HFFc6 (cell line): ENCODE measurements around the gene PECR. TPM values are rescaled to one million over a fixed set of nuclear protein-coding genes. Genes with fewer than 3 reads are reported as not detected.

Experiments
- DNase-seq: peaks from one replicate; pipeline ENCODE4 v3.0.0-alpha.2; 2018
- H3K27ac Mint-ChIP-seq: 2 replicates; pipeline ENCODE4 v1.8.0; 2020; ENCODE audit warnings: mild to moderate bottlenecking, mixed read lengths
- H3K27me3 Mint-ChIP-seq: 2 replicates; pipeline ENCODE4 v1.8.0; 2021; ENCODE audit warnings: mild to moderate bottlenecking, moderate library complexity, mixed read lengths; ENCODE audit not compliant: insufficient read depth
- H3K36me3 Mint-ChIP-seq: 2 replicates; pipeline ENCODE4 v1.8.0; 2021; ENCODE audit warnings: low read depth, mixed read lengths
- H3K4me1 Mint-ChIP-seq: 2 replicates; pipeline ENCODE4 v1.8.0; 2020; ENCODE audit warnings: low read depth, mixed read lengths
- H3K4me3 Mint-ChIP-seq: 2 replicates; pipeline ENCODE4 v1.8.0; 2020; ENCODE audit warnings: mild to moderate bottlenecking, moderate library complexity, mixed read lengths
- H3K9me3 Mint-ChIP-seq: 2 replicates; pipeline ENCODE4 v1.8.0; 2020; ENCODE audit warnings: mild to moderate bottlenecking, mixed read lengths
- total RNA-seq, 6 experiments: library from RNA; stranded (reverse); fragmentation: NEBNext Ultra II Directional; extraction: Animal tissue kit (Norgen Biotek cat#: 25700); gene quantifications; 2 replicates in 1 of 6; 3 replicates in 5 of 6; pipeline ENCODE4 v1.2.3, GENCODE V29; 2021
- TF ChIP-seq, protein P1 (sequence below): fragments of 200-600 bp; sonication (generic); IDR thresholded peaks from 2 replicates; pipeline ENCODE4 v1.5.0; 2021; ENCODE audit warnings: antibody characterized with exemption, mild to moderate bottlenecking

PECR gene
- total RNA-seq, 6 experiments from 2014 or later, result 4.9 to 7.5 (median 6.4) TPM

DNA sequence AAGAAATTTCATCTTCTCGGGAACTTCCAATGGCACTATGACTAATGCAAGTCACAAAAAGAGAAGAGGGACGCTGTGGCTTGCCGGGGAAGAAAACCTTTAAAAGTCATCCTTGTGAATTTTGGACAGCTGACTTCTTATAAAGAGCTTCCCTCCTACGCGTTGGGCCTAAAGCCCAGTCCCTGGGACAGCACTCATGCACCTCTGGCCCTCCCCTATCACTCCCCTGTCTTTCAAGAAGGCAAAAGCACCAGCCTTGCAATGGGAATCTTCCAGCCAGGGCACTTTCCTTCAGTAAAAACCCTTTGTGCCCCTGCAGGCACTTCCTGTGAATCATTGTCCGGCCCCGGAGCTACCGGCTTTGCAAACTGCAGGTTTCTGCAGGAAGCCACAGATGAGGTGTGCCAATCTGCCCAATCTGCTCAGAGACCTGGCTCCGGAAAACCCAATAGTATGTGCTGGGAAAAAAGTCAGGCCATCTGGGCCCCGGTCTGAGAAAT, 75.4 kb downstream of the PECR start:
- no peak for DNase-seq
- Mint-ChIP-seq H3K4me3 (no peak overlapping the region), H3K27me3 (peaks cover 2% of the 10 kb centered on the region), H3K36me3 (no peaks in the 10 kb centered on the region), H3K27ac (0 out of 2 replicates have a peak overlapping the region, but pooled peaks have one; percentile 13), H3K4me1 (peaks cover 7% of the 10 kb centered on the region), H3K9me3 (no peaks in the 10 kb centered on the region)
- TF ChIP-seq, protein P1, sequence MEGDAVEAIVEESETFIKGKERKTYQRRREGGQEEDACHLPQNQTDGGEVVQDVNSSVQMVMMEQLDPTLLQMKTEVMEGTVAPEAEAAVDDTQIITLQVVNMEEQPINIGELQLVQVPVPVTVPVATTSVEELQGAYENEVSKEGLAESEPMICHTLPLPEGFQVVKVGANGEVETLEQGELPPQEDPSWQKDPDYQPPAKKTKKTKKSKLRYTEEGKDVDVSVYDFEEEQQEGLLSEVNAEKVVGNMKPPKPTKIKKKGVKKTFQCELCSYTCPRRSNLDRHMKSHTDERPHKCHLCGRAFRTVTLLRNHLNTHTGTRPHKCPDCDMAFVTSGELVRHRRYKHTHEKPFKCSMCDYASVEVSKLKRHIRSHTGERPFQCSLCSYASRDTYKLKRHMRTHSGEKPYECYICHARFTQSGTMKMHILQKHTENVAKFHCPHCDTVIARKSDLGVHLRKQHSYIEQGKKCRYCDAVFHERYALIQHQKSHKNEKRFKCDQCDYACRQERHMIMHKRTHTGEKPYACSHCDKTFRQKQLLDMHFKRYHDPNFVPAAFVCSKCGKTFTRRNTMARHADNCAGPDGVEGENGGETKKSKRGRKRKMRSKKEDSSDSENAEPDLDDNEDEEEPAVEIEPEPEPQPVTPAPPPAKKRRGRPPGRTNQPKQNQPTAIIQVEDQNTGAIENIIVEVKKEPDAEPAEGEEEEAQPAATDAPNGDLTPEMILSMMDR, result no peak

DNA sequence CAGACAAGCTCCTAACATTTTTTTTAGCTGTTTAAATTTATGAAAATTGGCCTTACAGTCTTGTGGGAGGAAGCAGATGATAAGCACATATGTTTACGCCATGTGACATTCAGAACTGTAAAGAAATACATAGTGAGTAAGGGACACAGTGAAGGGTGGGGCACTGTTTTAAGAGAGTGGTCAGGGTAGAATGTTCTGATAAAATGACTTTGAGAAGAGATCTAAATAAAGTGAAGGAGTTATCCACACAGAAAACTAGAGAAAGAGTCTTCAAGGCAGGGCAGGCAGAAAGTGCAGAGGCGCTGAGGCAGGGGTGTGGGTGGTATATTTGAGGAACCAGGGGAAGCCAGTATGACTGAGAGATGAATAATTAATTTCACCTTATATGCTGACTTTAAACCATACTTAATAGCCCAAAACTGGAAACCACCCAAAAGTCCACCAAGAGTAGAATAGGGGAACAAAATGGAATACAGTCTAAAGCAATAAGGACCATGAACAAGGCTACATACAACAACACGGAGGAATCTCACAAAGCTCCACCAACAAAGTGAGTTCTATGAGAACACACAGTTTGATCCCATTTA, 76.8 kb downstream of the PECR start:
- no peaks in the 10 kb centered on the region for H3K36me3 Mint-ChIP-seq
- no peak overlapping the region for H3K4me3 Mint-ChIP-seq
- TF ChIP-seq, protein P1, result no peak
- peaks cover 7% of the 10 kb centered on the region for H3K4me1 Mint-ChIP-seq
- no peaks in the 10 kb centered on the region for H3K9me3 Mint-ChIP-seq
- DNase-seq, result no peak
- H3K27ac Mint-ChIP-seq, result no peak overlapping the region
- peaks cover 2% of the 10 kb centered on the region for H3K27me3 Mint-ChIP-seq

DNA sequence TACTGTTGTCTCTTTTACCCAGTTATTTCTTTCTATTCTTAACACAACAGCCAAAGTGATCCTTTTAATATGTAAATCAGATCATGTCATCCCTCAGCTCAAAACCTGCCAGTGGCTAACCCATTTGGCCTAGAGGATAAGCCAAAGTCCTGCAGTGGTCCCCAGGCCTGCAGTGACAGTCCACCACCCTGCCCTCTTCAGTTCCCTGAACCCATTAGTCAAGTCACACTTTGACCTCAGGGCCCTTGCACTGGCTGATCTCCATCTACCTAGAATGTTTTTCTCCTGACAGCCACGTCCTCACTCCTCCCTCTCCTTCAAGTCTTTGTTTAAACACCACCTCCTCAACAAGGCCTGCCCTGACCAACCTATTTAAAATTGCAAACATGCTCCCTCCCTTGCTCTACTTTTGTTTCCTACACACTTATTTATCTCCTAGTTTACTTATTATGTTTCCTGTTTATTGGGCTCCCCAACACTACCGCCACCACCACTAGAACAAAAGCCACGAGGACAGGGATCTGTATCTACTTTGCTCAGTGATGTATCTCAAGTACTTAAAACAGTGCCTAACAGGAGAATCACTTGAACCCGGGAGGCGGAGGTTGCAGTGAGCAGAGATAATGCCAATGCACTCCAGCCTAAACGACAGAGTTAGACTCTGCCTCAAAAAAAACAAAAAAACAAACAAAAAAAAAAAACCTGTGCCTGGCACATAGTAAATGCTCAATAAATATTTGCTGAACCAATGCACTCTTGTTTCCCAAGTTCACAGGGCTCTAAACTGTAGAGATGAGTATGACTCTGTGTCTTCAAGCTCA, 77.5 kb downstream of the PECR start:
- TF ChIP-seq, protein P1, result no peak
- H3K27me3 Mint-ChIP-seq, result peaks cover 2% of the 10 kb centered on the region
- no peak overlapping the region for H3K4me3 Mint-ChIP-seq
- no peaks in the 10 kb centered on the region for H3K9me3 Mint-ChIP-seq
- no peaks in the 10 kb centered on the region for H3K36me3 Mint-ChIP-seq
- no peak for DNase-seq
- no peak overlapping the region for H3K27ac Mint-ChIP-seq
- H3K4me1 Mint-ChIP-seq, result peaks cover 7% of the 10 kb centered on the region

DNA sequence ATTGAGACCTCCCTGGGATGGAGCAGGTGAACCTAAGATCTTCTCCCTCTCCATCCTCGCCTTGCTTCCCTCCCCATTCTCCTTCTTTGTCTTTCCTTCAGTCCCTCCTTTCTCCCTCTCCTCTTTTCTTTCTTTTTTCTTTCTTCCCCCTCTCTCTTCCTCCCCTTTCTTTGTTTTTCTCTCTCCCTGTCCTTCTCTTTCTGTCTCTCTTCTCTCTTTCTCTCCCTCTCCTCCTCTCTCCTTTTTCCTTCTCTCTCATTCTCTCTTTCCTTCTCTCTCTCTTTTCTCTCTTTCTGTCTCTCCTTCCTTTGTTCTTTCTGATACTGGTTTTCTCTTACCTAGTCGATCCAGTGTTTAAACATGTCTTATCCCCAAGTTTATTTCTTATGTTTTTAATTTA, 78.9 kb downstream of the PECR start:
- no peak overlapping the region for H3K4me3 Mint-ChIP-seq
- no peaks in the 10 kb centered on the region for H3K9me3 Mint-ChIP-seq
- no peak overlapping the region for H3K27ac Mint-ChIP-seq
- no peak for DNase-seq
- H3K4me1 Mint-ChIP-seq, result peaks cover 7% of the 10 kb centered on the region
- TF ChIP-seq, protein P1, result no peak
- H3K36me3 Mint-ChIP-seq, result no peaks in the 10 kb centered on the region
- H3K27me3 Mint-ChIP-seq, result peaks cover 2% of the 10 kb centered on the region

DNA sequence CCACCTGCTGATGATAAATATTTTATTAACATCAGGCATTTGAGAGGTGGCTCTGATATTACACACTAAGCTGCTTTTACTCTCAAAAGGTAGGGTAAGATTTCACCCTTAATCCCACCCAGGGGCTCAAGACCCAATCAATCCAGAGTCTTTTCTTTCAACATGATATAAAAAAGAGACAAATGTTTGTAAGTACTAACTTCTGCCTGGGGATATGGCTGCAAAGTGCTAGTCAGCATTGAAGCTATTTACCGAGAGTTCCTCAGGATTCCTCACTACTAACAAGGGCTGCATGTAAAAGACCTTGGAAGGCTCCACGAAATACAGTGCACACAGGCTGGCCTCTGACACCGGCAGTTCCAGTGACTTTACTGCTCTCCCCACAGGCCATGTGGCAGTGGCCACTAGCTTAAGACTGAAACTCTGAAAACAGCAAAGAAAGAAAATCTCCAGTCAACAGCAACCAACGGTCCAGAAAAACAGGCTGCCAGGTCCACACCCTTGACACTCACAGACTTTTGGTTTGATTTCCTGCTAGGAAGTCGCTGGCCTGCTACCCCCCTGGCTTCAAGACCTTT, 79.4 kb downstream of the PECR start:
- no peak for DNase-seq
- peaks cover 2% of the 10 kb centered on the region for H3K27me3 Mint-ChIP-seq
- TF ChIP-seq, protein P1, result no peak
- no peak overlapping the region for H3K4me3 Mint-ChIP-seq
- H3K9me3 Mint-ChIP-seq, result no peaks in the 10 kb centered on the region
- H3K4me1 Mint-ChIP-seq, result peaks cover 7% of the 10 kb centered on the region
- H3K36me3 Mint-ChIP-seq, result no peaks in the 10 kb centered on the region
- no peak overlapping the region for H3K27ac Mint-ChIP-seq
